H1 (cell line): ENCODE data around the gene RGL1. TPM values are rescaled to one million over a fixed set of nuclear protein-coding genes. Genes with fewer than 3 reads are reported as not detected.

ENCODE experiments used
- CTCF ChIA-PET: fragments of 300-600 bp; sonication (Branson Sonifier 250); formaldehyde crosslinking; loops from one replicate; lab custom pipeline; 2021; ENCODE audit not compliant: partially characterized antibody; lab: Charles Lee
- POLR2A ChIA-PET: fragments of 300-600 bp; sonication (Branson Sonifier 250); formaldehyde crosslinking; loops from one replicate; lab custom pipeline; 2021; ENCODE audit warnings: inconsistent platforms; ENCODE audit not compliant: partially characterized antibody; lab: Charles Lee
- DNase-seq, 2 experiments: peaks; one replicate each; pipeline versions ENCODE4 v3.0.0 to v3.0.0-alpha.2; 2010 to 2022; ENCODE audit warnings: low spot score in 2 of 2, low read depth in 1 of 2, mixed read lengths in 1 of 2
- FAIRE-seq: peaks from 2 replicates; lab custom pipeline; 2011; peaks lifted over from hg19 to GRCh38; lab: Jason Lieb, UNC
- H2AFZ ChIP-seq: 2 replicates; pipeline ENCODE4 v1.8.1; 2012; ENCODE audit warnings: low read length, inconsistent platforms
- H2AK5ac ChIP-seq: 2 replicates; pipeline ENCODE4 v1.6.1; 2013; ENCODE audit warnings: low read depth, low read length
- H2BK120ac ChIP-seq: replicated peaks from 2 replicates; pipeline ENCODE3; 2013; ENCODE audit warnings: low read depth, low read length, inconsistent platforms
- H2BK12ac ChIP-seq: 2 replicates; pipeline ENCODE4 v1.6.1; 2013; ENCODE audit warnings: low read depth, low read length
- H2BK15ac ChIP-seq: 2 replicates; pipeline ENCODE4 v1.6.1; 2013; ENCODE audit warnings: low read length
- H2BK20ac ChIP-seq: 2 replicates; pipeline ENCODE4 v1.6.1; 2013; ENCODE audit warnings: low read length
- H2BK5ac ChIP-seq: 2 replicates; pipeline ENCODE4 v1.6.1; 2013; ENCODE audit warnings: low read depth, low read length
- H3K14ac ChIP-seq: 2 replicates; pipeline ENCODE4 v1.6.1; 2013; ENCODE audit warnings: inconsistent platforms; ENCODE audit not compliant: insufficient read length
- H3K18ac ChIP-seq: 2 replicates; pipeline ENCODE4 v1.6.1; 2013; ENCODE audit warnings: low read length; ENCODE audit errors: extremely low read depth
- H3K23ac ChIP-seq: 2 replicates; pipeline ENCODE4 v1.6.1; 2013; ENCODE audit warnings: inconsistent platforms; ENCODE audit not compliant: insufficient read length
- H3K23me2 ChIP-seq: 2 replicates; pipeline ENCODE4 v1.6.1; 2013; ENCODE audit warnings: low read depth, low read length
- H3K27ac ChIP-seq: 2 replicates; pipeline ENCODE4 v1.6.1; 2011; ENCODE audit warnings: low read depth, low read length, inconsistent platforms
- H3K27me3 ChIP-seq, 4 experiments: replicated peaks in 1 of 4; 1 replicate in 1 of 4; 2 replicates in 3 of 4; pipeline versions ENCODE4 v1.6.1 to v1.8.1; 2011 to 2013; ENCODE audit warnings: low read length in 3 of 4, mild to moderate bottlenecking in 3 of 4, inconsistent platforms in 2 of 4, mixed read lengths in 2 of 4, moderate library complexity in 1 of 4; ENCODE audit not compliant: control insufficient read depth in 3 of 4, insufficient read depth in 3 of 4; ENCODE audit errors: extremely low read depth in 1 of 4
- H3K36me3 ChIP-seq, 4 experiments: 2 replicates each; pipeline versions ENCODE4 v1.6.1 to v1.8.1; 2011 to 2013; ENCODE audit warnings: mild to moderate bottlenecking in 4 of 4, low read length in 3 of 4, moderate library complexity in 2 of 4, control low read depth in 1 of 4, inconsistent platforms in 1 of 4; ENCODE audit not compliant: insufficient read depth in 4 of 4, control insufficient read depth in 2 of 4
- H3K4ac ChIP-seq: replicated peaks from 2 replicates; pipeline ENCODE3; 2013; ENCODE audit warnings: low read length, low read depth, mixed read lengths, inconsistent platforms; ENCODE audit not compliant: insufficient read length
- H3K4me1 ChIP-seq, 4 experiments: replicated peaks in 1 of 4; 1 replicate in 1 of 4; 2 replicates in 3 of 4; pipeline versions ENCODE4 v1.6.1 to v1.8.1; 2011 to 2013; ENCODE audit warnings: low read length in 3 of 4, inconsistent platforms in 2 of 4, mixed read lengths in 1 of 4; ENCODE audit not compliant: insufficient read depth in 4 of 4, control insufficient read depth in 3 of 4
- H3K4me2 ChIP-seq, 2 experiments: 2 replicates each; pipeline versions ENCODE4 v1.6.1 to v1.8.1; 2011 to 2013; ENCODE audit warnings: low read depth in 2 of 2, low read length in 2 of 2, control low read depth in 1 of 2, inconsistent platforms in 1 of 2, mild to moderate bottlenecking in 1 of 2; ENCODE audit not compliant: insufficient read depth in 1 of 2
- H3K4me3 ChIP-seq, 4 experiments: fragments of 200-600, 300-600 bp in 1 of 4; sonication (generic), shearing (Covaris generic), sonication (Bioruptor Twin) in 1 of 4; 2 replicates each; pipeline versions ENCODE4 v1.5.1 to v1.8.1; 2011 to 2016; ENCODE audit warnings: low read length in 4 of 4, low read depth in 3 of 4, control low read depth in 2 of 4, inconsistent platforms in 2 of 4, mild to moderate bottlenecking in 2 of 4, mixed read lengths in 1 of 4, moderate library complexity in 1 of 4; ENCODE audit not compliant: insufficient read depth in 2 of 4; ENCODE audit errors: extremely low read depth in 1 of 4
- H3K56ac ChIP-seq: replicated peaks from 2 replicates; pipeline ENCODE3; 2013; ENCODE audit warnings: low read depth, mild to moderate bottlenecking, mixed read lengths, low read length, inconsistent platforms; ENCODE audit not compliant: insufficient read length
- H3K79me1 ChIP-seq: 2 replicates; pipeline ENCODE4 v1.6.1; 2013; ENCODE audit warnings: low read depth, low read length, control low read depth
- H3K79me2 ChIP-seq, 2 experiments: 2 replicates each; pipeline versions ENCODE4 v1.6.1 to v1.8.1; 2012 to 2013; ENCODE audit warnings: low read length in 2 of 2, mild to moderate bottlenecking in 2 of 2, inconsistent platforms in 1 of 2; ENCODE audit not compliant: insufficient read depth in 2 of 2, control insufficient read depth in 1 of 2
- H3K9ac ChIP-seq, 4 experiments: replicated peaks in 1 of 4; 1 replicate in 1 of 4; 2 replicates in 3 of 4; pipeline versions ENCODE4 v1.6.1 to v1.8.1; 2011 to 2013; ENCODE audit warnings: low read depth in 3 of 4, low read length in 3 of 4, control low read depth in 2 of 4, mild to moderate bottlenecking in 2 of 4, moderate library complexity in 2 of 4, inconsistent platforms in 1 of 4; ENCODE audit errors: extremely low read depth in 1 of 4
- H3K9me3 ChIP-seq, 2 experiments: 2 replicates each; pipeline versions ENCODE4 v1.6.1 to v1.8.1; 2012 to 2013; ENCODE audit warnings: mild to moderate bottlenecking in 2 of 2, moderate library complexity in 2 of 2, control low read depth in 1 of 2, inconsistent platforms in 1 of 2, low read depth in 1 of 2, low read length in 1 of 2, mixed read lengths in 1 of 2; ENCODE audit not compliant: insufficient read depth in 2 of 2
- H4K20me1 ChIP-seq, 2 experiments: replicated peaks in 1 of 2; 2 replicates each; pipeline versions ENCODE3 to v1.8.1; 2011 to 2013; ENCODE audit warnings: inconsistent platforms in 2 of 2, low read length in 2 of 2, mild to moderate bottlenecking in 1 of 2; ENCODE audit not compliant: insufficient read depth in 2 of 2, control insufficient read depth in 1 of 2
- H4K5ac ChIP-seq: 2 replicates; pipeline ENCODE4 v1.6.1; 2013; ENCODE audit warnings: low read length, low read depth, mixed read lengths, inconsistent platforms; ENCODE audit not compliant: insufficient read length
- H4K8ac ChIP-seq: 2 replicates; pipeline ENCODE4 v1.8.0; 2013; ENCODE audit warnings: mild to moderate bottlenecking, moderate library complexity, low read length, inconsistent platforms; ENCODE audit not compliant: insufficient read depth; ENCODE audit errors: extremely low read depth
- H4K91ac ChIP-seq: replicated peaks from 2 replicates; pipeline ENCODE3; 2013; ENCODE audit warnings: low read length, mixed read lengths, inconsistent platforms; ENCODE audit not compliant: insufficient read length
- CBX8 ChIP-seq: fragments of 300-800, 300-1000 bp; sonication (generic); IDR thresholded peaks from 2 replicates; pipeline ENCODE4 v1.7.1; 2016; ENCODE audit warnings: low read depth, low read length, borderline replicate concordance
- FOSL1 ChIP-seq: IDR thresholded peaks from 2 replicates; pipeline ENCODE4 v1.6.1; 2011; ENCODE audit warnings: mild to moderate bottlenecking, low read depth, low read length, moderate library complexity; ENCODE audit not compliant: insufficient read depth
- MAFK ChIP-seq: IDR thresholded peaks from 2 replicates; pipeline ENCODE4 v1.6.1; 2012; ENCODE audit warnings: low read depth, mild to moderate bottlenecking, improper control_type of control experiment, low read length
- NRF1 ChIP-seq: IDR thresholded peaks from 2 replicates; pipeline ENCODE4 v1.6.1; 2011; ENCODE audit warnings: mild to moderate bottlenecking, low read depth, low read length, improper control_type of control experiment
- POLR2AphosphoS5 ChIP-seq: IDR thresholded peaks from 2 replicates; pipeline ENCODE4 v1.6.1; 2011; ENCODE audit warnings: low read depth, low read length
- RAD21 ChIP-seq, 2 experiments: IDR thresholded peaks in 1 of 2; conservative IDR thresholded peaks in 1 of 2; 2 replicates each; pipeline ENCODE4 v1.6.1; 2011; ENCODE audit warnings: low read depth in 2 of 2, low read length in 2 of 2, improper control_type of control experiment in 1 of 2, inconsistent platforms in 1 of 2, mild to moderate bottlenecking in 1 of 2, moderate library complexity in 1 of 2
- RNF2 ChIP-seq: fragments of 200-900, 300-1000 bp; sonication (generic); IDR thresholded peaks from 2 replicates; pipeline ENCODE4 v1.7.1; 2016; ENCODE audit warnings: borderline replicate concordance, low read depth, mild to moderate bottlenecking, antibody characterized with exemption, low read length; ENCODE audit not compliant: poor library complexity, severe bottlenecking; ENCODE audit errors: missing control alignments
- SIRT6 ChIP-seq: IDR thresholded peaks from one replicate; pipeline ENCODE4 v1.7.1; 2012; ENCODE audit warnings: low read length, inconsistent platforms
- SUZ12 ChIP-seq: fragments of 200-600 bp; sonication (generic); IDR thresholded peaks from 2 replicates; pipeline ENCODE4 v1.6.1; 2012; ENCODE audit warnings: mild to moderate bottlenecking, inconsistent platforms, low read length, moderate library complexity, mixed read lengths
- TAF7 ChIP-seq: optimal IDR thresholded peaks from 2 replicates; pipeline ENCODE3; 2011; ENCODE audit warnings: low read depth, mild to moderate bottlenecking, inconsistent platforms, low read length, moderate library complexity, borderline replicate concordance
- ZNF274 ChIP-seq: IDR thresholded peaks from 2 replicates; pipeline ENCODE4 v1.7.0; 2012; ENCODE audit warnings: low read length, borderline replicate concordance; ENCODE audit errors: extremely low read depth
- whole genome bisulfite sequencing, 2 experiments: shearing (Covaris generic) in 1 of 2; methylation state at CpG; one replicate each; pipeline versions ENCODE4 v1.1.6 to v1.1.7; 2013 to 2015; ENCODE audit warnings: low lambda C conversion rate in 2 of 2, mixed read lengths in 2 of 2, inconsistent platforms in 1 of 2, low coverage in 1 of 2, missing lambda C conversion rate in 1 of 2; ENCODE audit not compliant: insufficient replicate concordance in 2 of 2, insufficient coverage in 1 of 2, insufficient read length in 1 of 2; ENCODE audit errors: extremely low coverage in 1 of 2, missing lambda C conversion rate in 1 of 2; 5-methylcytosine and 5-hydroxymethylcytosine counted together
- polyA plus RNA-seq, 7 experiments: library from polyadenylated mRNA; depleted of rRNA in 3 of 7; stranded (reverse) in 5 of 7; unstranded in 2 of 7; fragments of >200 nt in 5 of 7; fragments of 200-250 nt in 2 of 7; gene quantifications; 1 replicate in 5 of 7; 2 replicates in 1 of 7; 4 replicates in 1 of 7; pipeline versions ENCODE4 v1.2.1 to v1.2.3, GENCODE V29; 2011 to 2013; ENCODE audit warnings: missing spikeins in 2 of 7, mixed read lengths in 2 of 7
- total RNA-seq: library from RNA; stranded (reverse); fragmentation: NEBNext Ultra II Directional; extraction: Animal tissue kit (Norgen Biotek cat#: 25700); gene quantifications from 2 replicates; pipeline ENCODE4 v1.2.1, GENCODE V29; 2021
- TF ChIP-seq, protein P1 (sequence below): IDR thresholded peaks from 2 replicates; pipeline ENCODE4 v1.6.1; 2012; ENCODE audit warnings: inconsistent platforms

The RGL1 gene
- total and polyA plus RNA-seq, 2 of the 8 experiments (the other 6 are each of a cell fraction or from before 2014, with no cell fraction given), result 0.98 to 2.4 TPM

DNA sequence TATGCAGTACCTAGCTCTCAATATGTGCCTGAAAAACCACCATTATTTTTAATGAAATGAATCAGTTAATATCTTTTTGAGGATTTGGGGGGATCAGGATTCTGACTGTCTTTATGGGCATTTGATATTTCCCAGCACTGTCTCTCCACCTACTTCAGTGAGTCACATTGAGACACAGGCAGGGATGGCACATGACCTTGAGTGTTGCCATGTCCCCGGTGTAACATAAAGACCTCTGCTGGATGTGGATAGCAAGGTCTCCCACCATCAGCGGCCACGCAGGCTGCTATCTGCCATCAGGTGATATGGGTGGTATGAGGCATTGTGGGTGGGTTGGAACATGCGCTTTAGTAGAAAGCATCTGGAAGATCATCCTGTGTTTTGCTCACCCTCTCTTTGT, 103.2 kb downstream of the RGL1 start:
- no peak for DNase-seq
- no peak overlapping the region for H3K27ac ChIP-seq
- no peak overlapping the region for H2BK5ac ChIP-seq
- no peaks in the 10 kb centered on the region for H3K4me1 ChIP-seq
- H2BK12ac ChIP-seq, result no peak overlapping the region
- no peaks in the 10 kb centered on the region for H3K23me2 ChIP-seq
- no peak overlapping the region for H4K5ac ChIP-seq
- FAIRE-seq, result no peak
- H2AK5ac ChIP-seq, result no peak overlapping the region
- no peaks in the 10 kb centered on the region for H3K79me1 ChIP-seq
- no peak overlapping the region for H2BK120ac ChIP-seq
- no peak overlapping the region for H3K23ac ChIP-seq
- H3K79me2 ChIP-seq, result no peaks in the 10 kb centered on the region
- WGBS, 2 experiments, result 92% methylated on average over 4 of the region's 4 CpGs; no CpG with 5 or more reads in 1 of the 2 experiments
- H2AFZ ChIP-seq, result no peak overlapping the region
- no peaks in the 10 kb centered on the region for H4K20me1 ChIP-seq
- no peak overlapping the region for H3K4ac ChIP-seq
- H3K9me3 ChIP-seq, result no peaks in the 10 kb centered on the region
- H3K4me3 ChIP-seq, result no peak overlapping the region
- no peaks in the 10 kb centered on the region for H3K27me3 ChIP-seq
- H4K8ac ChIP-seq, result no peak overlapping the region
- H2BK20ac ChIP-seq, result no peak overlapping the region
- POLR2A ChIA-PET, result no interaction called here
- no peaks in the 10 kb centered on the region; a peak in 1 of 8 replicates for H3K36me3 ChIP-seq
- no peak overlapping the region for H3K4me2 ChIP-seq
- no peak overlapping the region for H3K14ac ChIP-seq
- H3K18ac ChIP-seq, result no peak overlapping the region
- no peak overlapping the region for H3K56ac ChIP-seq
- CTCF ChIA-PET, result interaction anchor here (0.8 to 2.7 kb wide), 6 partner anchors 8 to 253 kb away, joined by 3 to 13 read pairs (median 7); no protein-coding TSS in a partner anchor
- H2BK15ac ChIP-seq, result no peak overlapping the region
- no peak overlapping the region for H4K91ac ChIP-seq
- no peak overlapping the region for H3K9ac ChIP-seq
- TF ChIP-seq RAD21 (IDR thresholded peaks at IDR 0.05 in 1 of 2, conservative IDR thresholded peaks at IDR 0.05 in 1 of 2; ENCODE audit: low read depth in 2 of 2, low read length in 2 of 2) (no peak), SUZ12 (no peak), NRF1 (no peak), POLR2AphosphoS5 (no peak), MAFK (no peak), SIRT6 (no peak), RNF2 (no peak), FOSL1 (no peak), TAF7 (no peak), ZNF274 (no peak), CBX8 (no peak)
- TF ChIP-seq, protein P1, sequence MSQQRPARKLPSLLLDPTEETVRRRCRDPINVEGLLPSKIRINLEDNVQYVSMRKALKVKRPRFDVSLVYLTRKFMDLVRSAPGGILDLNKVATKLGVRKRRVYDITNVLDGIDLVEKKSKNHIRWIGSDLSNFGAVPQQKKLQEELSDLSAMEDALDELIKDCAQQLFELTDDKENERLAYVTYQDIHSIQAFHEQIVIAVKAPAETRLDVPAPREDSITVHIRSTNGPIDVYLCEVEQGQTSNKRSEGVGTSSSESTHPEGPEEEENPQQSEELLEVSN, result no peak
